GM19025 (cell line): ENCODE measurements around the gene SARS2.

ENCODE experiments used
- ATAC-seq: cut with Tn5 transposase; IDR thresholded peaks from one replicate; pipeline ENCODE4 v1.9.1; 2021; ENCODE audit warnings: mild to moderate bottlenecking, low read depth, moderate library complexity; ENCODE audit not compliant: unreplicated experiment

SARS2 gene

GRCh38 chr19:38918526-38918925 lies 12.0 kb downstream of the SARS2 start:
- ATAC-seq = no peak

- no peak for ATAC-seq
Measured at GRCh38 chr19:38917921-38918491, 12.6 kb downstream of the SARS2 start.

GRCh38 chr19:38917516-38917915 lies 13.0 kb downstream of the SARS2 start:
- ATAC-seq = no peak

GRCh38 chr19:38915329-38916321 lies 14.9 kb downstream of the SARS2 start:
- ATAC-seq = no peak

- ATAC-seq = no peak
Measured at GRCh38 chr19:38913958-38914357, 16.6 kb downstream of the SARS2 start.

- no peak for ATAC-seq
Measured at GRCh38 chr19:38912600-38913514, 17.7 kb downstream of the SARS2 start.

GRCh38 chr19:38911388-38912001 lies 19.1 kb downstream of the SARS2 start:
- ATAC-seq = no peak

GRCh38 chr19:38910488-38910887 lies 20.1 kb downstream of the SARS2 start:
- ATAC-seq = no peak

GRCh38 chr19:38908911-38909310 lies 21.7 kb downstream of the SARS2 start:
- ATAC-seq = no peak

- ATAC-seq = no peak
Measured at GRCh38 chr19:38907670-38908069, 22.9 kb downstream of the SARS2 start.

GRCh38 chr19:38907227-38907626 lies 23.3 kb downstream of the SARS2 start:
- ATAC-seq = no peak

- ATAC-seq = no peak
Measured at GRCh38 chr19:38905620-38906019, 24.9 kb downstream of the SARS2 start.

- ATAC-seq = no peak
Measured at GRCh38 chr19:38904581-38905539, 25.7 kb downstream of the SARS2 start.

- ATAC-seq = no peak
Measured at GRCh38 chr19:38901683-38902082, 28.9 kb downstream of the SARS2 start.

GRCh38 chr19:38900743-38901190 lies 29.8 kb downstream of the SARS2 start:
- no peak for ATAC-seq

GRCh38 chr19:38900202-38900629 lies 30.3 kb downstream of the SARS2 start:
- no peak for ATAC-seq

GRCh38 chr19:38899447-38900201 lies 30.9 kb downstream of the SARS2 start, which contains the start of the genes NFKBIB and SIRT2:
Gene NFKBIB (plus strand): TSS chr19:38899969. CDS start chr19:38900033, 64 bp downstream.
Gene SIRT2 (minus strand): TSS chr19:38899618. CDS start chr19:38899521, 97 bp downstream.
- ATAC-seq = peak; percentile 91

GRCh38 chr19:38898788-38899446 lies 31.6 kb downstream of the SARS2 start:
- no peak for ATAC-seq
